Keratinocyte (primary cell): ENCODE results near the gene SPR. TPM values are rescaled to one million over a fixed set of nuclear protein-coding genes. Genes with fewer than 3 reads are reported as not detected.

Experiments
- DNase-seq: peaks from one replicate; pipeline ENCODE4 v3.0.0-alpha.2; 2011; ENCODE audit warnings: low read depth, missing footprints, low spot score
- FAIRE-seq: peaks from 2 replicates; lab custom pipeline; 2011; peaks lifted over from hg19 to GRCh38; lab: Jason Lieb, UNC
- H2AFZ ChIP-seq: 2 replicates; pipeline ENCODE4 v1.6.0; 2012; ENCODE audit warnings: low read length, control low read depth, inconsistent platforms; ENCODE audit not compliant: control insufficient read depth
- H3K27ac ChIP-seq: 2 replicates; pipeline ENCODE4 v1.5.1; 2011; ENCODE audit warnings: low read length; ENCODE audit not compliant: control insufficient read depth, insufficient read depth
- H3K27me3 ChIP-seq: 3 replicates; pipeline ENCODE4 v1.6.0; 2011; ENCODE audit warnings: low read length; ENCODE audit not compliant: control insufficient read depth, insufficient read depth; ENCODE audit errors: extremely low read depth
- H3K36me3 ChIP-seq, 2 experiments: 2 replicates in 1 of 2; 3 replicates in 1 of 2; pipeline ENCODE4 v1.5.1; 2011; ENCODE audit warnings: low read length in 2 of 2, mild to moderate bottlenecking in 1 of 2; ENCODE audit not compliant: control insufficient read depth in 2 of 2, insufficient read depth in 2 of 2; ENCODE audit errors: extremely low read depth in 1 of 2
- H3K4me1 ChIP-seq: 3 replicates; pipeline ENCODE4 v1.5.1; 2011; ENCODE audit warnings: low read length; ENCODE audit not compliant: control insufficient read depth, insufficient read depth; ENCODE audit errors: extremely low read depth
- H3K4me2 ChIP-seq: 3 replicates; pipeline ENCODE4 v1.6.0; 2011; ENCODE audit warnings: low read depth, low read length; ENCODE audit not compliant: control insufficient read depth, insufficient read depth; ENCODE audit errors: extremely low read depth
- H3K4me3 ChIP-seq, 3 experiments: fragments of 200-600 bp in 1 of 3; sonication (generic) in 1 of 3; 2 replicates in 2 of 3; 3 replicates in 1 of 3; pipeline ENCODE4 v1.5.1; 2011 to 2016; ENCODE audit warnings: low read length in 3 of 3, mild to moderate bottlenecking in 3 of 3, control low read depth in 2 of 3, inconsistent platforms in 1 of 3, low read depth in 1 of 3, mixed read lengths in 1 of 3, mixed run types in 1 of 3, moderate library complexity in 1 of 3; ENCODE audit not compliant: control insufficient read depth in 2 of 3, insufficient read depth in 2 of 3; ENCODE audit errors: extremely low read depth in 1 of 3
- H3K79me2 ChIP-seq: 2 replicates; pipeline ENCODE4 v1.6.0; 2012; ENCODE audit warnings: low read length; ENCODE audit not compliant: control insufficient read depth, insufficient read depth
- H3K9ac ChIP-seq: 3 replicates; pipeline ENCODE4 v1.6.0; 2011; ENCODE audit warnings: low read length; ENCODE audit not compliant: control insufficient read depth, insufficient read depth; ENCODE audit errors: extremely low read depth
- H3K9me1 ChIP-seq: 3 replicates; pipeline ENCODE4 v1.6.0; 2011; ENCODE audit warnings: low read length; ENCODE audit not compliant: control insufficient read depth, insufficient read depth; ENCODE audit errors: extremely low read depth
- H3K9me3 ChIP-seq: 2 replicates; pipeline ENCODE4 v1.5.1; 2012; ENCODE audit warnings: low read depth, low read length; ENCODE audit not compliant: control insufficient read depth
- H4K20me1 ChIP-seq: 3 replicates; pipeline ENCODE4 v1.6.0; 2011; ENCODE audit warnings: low read length; ENCODE audit not compliant: control insufficient read depth, insufficient read depth; ENCODE audit errors: extremely low read depth
- EZH2 ChIP-seq: IDR thresholded peaks from one replicate; pipeline ENCODE4 v1.6.1; 2012; ENCODE audit warnings: inconsistent platforms, mild to moderate bottlenecking, low read length, moderate library complexity
- dilution Hi-C: fragments of 300-500 bp; cut with MboI; formaldehyde crosslinking; loops from one replicate; pipeline ENCODE4 v1.7.0; 2020; ENCODE audit warnings: low sequenced_read_pairs; ENCODE audit not compliant: extremely low pct_ligation_motif_present
- polyA plus RNA-seq, 5 experiments: library from polyadenylated mRNA; depleted of rRNA in 3 of 5; stranded (reverse) in 3 of 5; stranded (forward) in 1 of 5; unstranded in 1 of 5; fragments of >200 nt; gene quantifications; 1 replicate in 1 of 5; 2 replicates in 3 of 5; 3 replicates in 1 of 5; pipeline versions ENCODE4 v1.2.1 to v1.2.3, GENCODE V29; 2011 to 2012; ENCODE audit warnings: missing spikeins in 2 of 5, low read depth in 1 of 5, low replicate concordance in 1 of 5
- TF ChIP-seq, protein P1 (sequence below), 3 experiments: IDR thresholded peaks in 1 of 3; conservative IDR thresholded peaks in 1 of 3; optimal IDR thresholded peaks in 1 of 3; 2 replicates in 2 of 3; 3 replicates in 1 of 3; pipeline versions ENCODE3 to v1.5.1; 2011; ENCODE audit warnings: low read length in 3 of 3, mild to moderate bottlenecking in 3 of 3, moderate library complexity in 2 of 3, control low read depth in 1 of 3, inconsistent platforms in 1 of 3; ENCODE audit not compliant: insufficient read depth in 2 of 3; ENCODE audit errors: extremely low read depth in 1 of 3

The SPR gene
- polyA plus RNA-seq, 1 donor (not counting 4 experiments of a cell fraction or from before 2014, with no cell fraction given), result 25.1 TPM

DNA sequence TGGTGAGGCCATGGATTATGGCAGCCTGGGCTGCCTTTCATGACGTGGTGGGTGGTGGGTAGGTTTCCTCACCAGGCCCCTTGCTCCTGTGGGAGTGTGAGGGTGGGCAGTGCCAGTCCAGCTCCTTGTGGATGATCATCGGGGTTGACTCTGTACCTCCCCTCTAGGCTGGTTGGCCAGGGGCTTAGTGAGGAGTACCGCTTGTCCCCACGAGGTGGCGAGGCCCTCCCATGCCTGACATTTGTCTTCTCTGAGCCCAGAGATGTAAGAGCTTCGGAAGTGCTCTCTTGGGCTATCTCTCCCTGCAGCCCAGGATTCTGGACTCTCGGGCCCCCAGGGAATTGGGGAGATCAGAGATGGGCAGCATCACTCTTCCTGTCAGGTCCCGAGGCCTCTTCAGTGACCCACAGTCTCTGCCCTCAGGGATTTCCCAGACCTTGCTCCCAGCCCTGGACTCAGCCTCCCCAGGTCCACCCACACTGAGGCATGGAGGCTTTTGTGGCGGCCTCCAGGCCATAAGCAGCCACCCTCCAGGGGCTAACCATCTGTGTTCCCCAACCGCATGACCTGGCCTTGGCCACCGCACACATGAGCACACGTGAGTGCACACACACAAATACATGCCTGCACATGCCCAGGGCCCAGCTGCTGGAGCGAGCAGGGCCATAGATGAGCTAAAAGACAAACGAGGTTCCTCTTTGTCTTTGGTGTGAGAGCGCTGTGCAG is 6.5 kb downstream of the SPR start:
- H3K4me1 ChIP-seq, result peaks cover 30% of the 10 kb centered on the region
- peaks cover 5% of the 10 kb centered on the region for H4K20me1 ChIP-seq
- no peak overlapping the region for H3K9ac ChIP-seq
- peaks cover 12% of the 10 kb centered on the region in 2 experiments for H3K36me3 ChIP-seq
- H3K4me2 ChIP-seq, result no peak overlapping the region
- no peak overlapping the region for H3K27ac ChIP-seq
- DNase-seq, result no peak
- no peak overlapping the region for H2AFZ ChIP-seq
- dilution Hi-C loops, result no loop called here
- no peaks in the 10 kb centered on the region for H3K9me1 ChIP-seq
- TF ChIP-seq EZH2, result no peak
- TF ChIP-seq, protein P1, sequence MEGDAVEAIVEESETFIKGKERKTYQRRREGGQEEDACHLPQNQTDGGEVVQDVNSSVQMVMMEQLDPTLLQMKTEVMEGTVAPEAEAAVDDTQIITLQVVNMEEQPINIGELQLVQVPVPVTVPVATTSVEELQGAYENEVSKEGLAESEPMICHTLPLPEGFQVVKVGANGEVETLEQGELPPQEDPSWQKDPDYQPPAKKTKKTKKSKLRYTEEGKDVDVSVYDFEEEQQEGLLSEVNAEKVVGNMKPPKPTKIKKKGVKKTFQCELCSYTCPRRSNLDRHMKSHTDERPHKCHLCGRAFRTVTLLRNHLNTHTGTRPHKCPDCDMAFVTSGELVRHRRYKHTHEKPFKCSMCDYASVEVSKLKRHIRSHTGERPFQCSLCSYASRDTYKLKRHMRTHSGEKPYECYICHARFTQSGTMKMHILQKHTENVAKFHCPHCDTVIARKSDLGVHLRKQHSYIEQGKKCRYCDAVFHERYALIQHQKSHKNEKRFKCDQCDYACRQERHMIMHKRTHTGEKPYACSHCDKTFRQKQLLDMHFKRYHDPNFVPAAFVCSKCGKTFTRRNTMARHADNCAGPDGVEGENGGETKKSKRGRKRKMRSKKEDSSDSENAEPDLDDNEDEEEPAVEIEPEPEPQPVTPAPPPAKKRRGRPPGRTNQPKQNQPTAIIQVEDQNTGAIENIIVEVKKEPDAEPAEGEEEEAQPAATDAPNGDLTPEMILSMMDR (optimal IDR thresholded peaks at IDR 0.05 in 1 of 3, IDR thresholded peaks at IDR 0.05 in 1 of 3, conservative IDR thresholded peaks at IDR 0.05 in 1 of 3; ENCODE audit: extremely low read depth in 1 of 3, insufficient read depth in 2 of 3, low read length in 3 of 3), result peak in 2 of 3 experiments; percentile 79 to 81
- H3K4me3 ChIP-seq, result no peak overlapping the region
- peaks cover 3% of the 10 kb centered on the region for H3K27me3 ChIP-seq
- H3K9me3 ChIP-seq, result no peaks in the 10 kb centered on the region
- FAIRE-seq, result no peak
- no peaks in the 10 kb centered on the region for H3K79me2 ChIP-seq

DNA sequence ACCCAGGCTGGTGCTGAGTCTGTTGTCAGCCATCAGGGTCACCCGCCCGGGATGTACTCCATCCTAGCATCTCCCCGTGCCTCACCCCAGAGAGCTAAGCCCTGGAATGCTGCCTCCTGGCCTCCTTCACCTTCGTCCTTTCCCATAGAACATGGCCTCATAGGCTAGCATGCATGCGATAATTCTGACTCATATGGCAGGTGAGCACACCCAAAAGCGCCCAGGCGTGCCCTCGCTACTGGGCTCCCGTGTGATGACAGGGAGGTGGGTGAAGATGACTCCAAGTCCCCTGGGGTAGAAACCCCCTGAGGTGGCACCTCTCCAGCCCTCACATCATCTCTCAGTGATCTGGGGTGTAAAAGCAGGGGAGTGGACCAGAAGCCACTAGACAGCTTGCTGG is 7.3 kb downstream of the SPR start:
- dilution Hi-C loops, result no loop called here
- DNase-seq, result no peak

More for the DNA sequence above, 7.3 kb downstream of the SPR start:
- Histone ChIP-seq H3K4me1 (peaks cover 30% of the 10 kb centered on the region), H3K27ac (no peak overlapping the region), H4K20me1 (peaks cover 5% of the 10 kb centered on the region), H3K9me3 (no peaks in the 10 kb centered on the region), H3K36me3 (peaks cover 6 to 12% of the 10 kb centered on the region in 2 experiments), H3K9me1 (no peaks in the 10 kb centered on the region), H3K79me2 (no peaks in the 10 kb centered on the region), H3K9ac (no peak overlapping the region), H2AFZ (no peak overlapping the region), H3K27me3 (peaks cover 3% of the 10 kb centered on the region), H3K4me3 (no peak overlapping the region), H3K4me2 (no peak overlapping the region)
- peak; percentile 51 for FAIRE-seq
- TF ChIP-seq EZH2, result no peak
- TF ChIP-seq, protein P1 (optimal IDR thresholded peaks at IDR 0.05 in 1 of 3, IDR thresholded peaks at IDR 0.05 in 1 of 3, conservative IDR thresholded peaks at IDR 0.05 in 1 of 3; ENCODE audit: extremely low read depth in 1 of 3, insufficient read depth in 2 of 3, low read length in 3 of 3), result no peak
